Suprapubic skin (tissue), 4 donors: ENCODE results near the gene UTP15.

Source experiments
- EP300 ChIP-seq: sonication (generic); formaldehyde crosslinking; IDR thresholded peaks from one replicate; pipeline ENCODE4 v1.6.1; 2017; ENCODE audit warnings: antibody characterized with exemption
- POLR2A ChIP-seq, 2 donors: fragments of 450-650 bp; IDR thresholded peaks; one replicate each; pipeline ENCODE4 v1.6.1; 2017; ENCODE audit warnings: antibody characterized with exemption in 2 of 2, mild to moderate bottlenecking in 2 of 2, moderate library complexity in 2 of 2
- POLR2AphosphoS5 ChIP-seq, 3 donors: sonication (generic); formaldehyde crosslinking; IDR thresholded peaks; one replicate each; pipeline ENCODE4 v1.6.1; 2017; ENCODE audit warnings: antibody characterized with exemption in 3 of 3
- TF ChIP-seq, protein P1 (sequence below), 2 donors: fragments of 200-600 bp in 1 of 2; fragments of 450-650 bp in 1 of 2; sonication (generic) in 1 of 2; IDR thresholded peaks; one replicate each; pipeline ENCODE4 v1.5.1; 2016 to 2019; ENCODE audit warnings: antibody characterized with exemption in 2 of 2, mild to moderate bottlenecking in 1 of 2, moderate library complexity in 1 of 2

DNA sequence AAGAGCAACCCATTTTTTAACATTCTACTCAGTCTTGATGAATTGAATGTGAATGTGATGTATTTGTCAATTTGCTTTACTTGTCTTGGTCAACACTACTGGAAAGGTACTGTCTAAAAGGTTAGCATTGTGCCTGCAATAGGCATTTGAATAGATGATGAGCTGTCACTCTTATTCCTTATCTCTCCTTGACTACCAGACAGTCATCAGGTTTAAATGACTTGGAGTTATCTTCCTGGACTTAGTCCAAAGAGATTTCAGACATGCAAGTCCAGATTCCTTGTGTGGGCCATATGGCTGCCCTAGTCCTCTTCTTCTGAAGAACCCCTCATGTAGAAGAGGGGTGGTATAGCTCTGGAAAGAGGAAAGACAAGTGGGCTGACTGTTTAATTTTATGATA, 65.2 kb downstream of the UTP15 start:
- TF ChIP-seq, protein P1, sequence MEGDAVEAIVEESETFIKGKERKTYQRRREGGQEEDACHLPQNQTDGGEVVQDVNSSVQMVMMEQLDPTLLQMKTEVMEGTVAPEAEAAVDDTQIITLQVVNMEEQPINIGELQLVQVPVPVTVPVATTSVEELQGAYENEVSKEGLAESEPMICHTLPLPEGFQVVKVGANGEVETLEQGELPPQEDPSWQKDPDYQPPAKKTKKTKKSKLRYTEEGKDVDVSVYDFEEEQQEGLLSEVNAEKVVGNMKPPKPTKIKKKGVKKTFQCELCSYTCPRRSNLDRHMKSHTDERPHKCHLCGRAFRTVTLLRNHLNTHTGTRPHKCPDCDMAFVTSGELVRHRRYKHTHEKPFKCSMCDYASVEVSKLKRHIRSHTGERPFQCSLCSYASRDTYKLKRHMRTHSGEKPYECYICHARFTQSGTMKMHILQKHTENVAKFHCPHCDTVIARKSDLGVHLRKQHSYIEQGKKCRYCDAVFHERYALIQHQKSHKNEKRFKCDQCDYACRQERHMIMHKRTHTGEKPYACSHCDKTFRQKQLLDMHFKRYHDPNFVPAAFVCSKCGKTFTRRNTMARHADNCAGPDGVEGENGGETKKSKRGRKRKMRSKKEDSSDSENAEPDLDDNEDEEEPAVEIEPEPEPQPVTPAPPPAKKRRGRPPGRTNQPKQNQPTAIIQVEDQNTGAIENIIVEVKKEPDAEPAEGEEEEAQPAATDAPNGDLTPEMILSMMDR (IDR thresholded peaks at IDR 0.05): no peak
- TF ChIP-seq POLR2A (IDR thresholded peaks at IDR 0.05) (no peak), POLR2AphosphoS5 (IDR thresholded peaks at IDR 0.05) (no peak), EP300 (no peak)
